Tibial nerve (tissue), 4 donors: ENCODE data around the gene ZNF213. TPM values are rescaled to one million over a fixed set of nuclear protein-coding genes. Genes with fewer than 3 reads are reported as not detected.

Experiments
- DNase-seq, 2 donors: peaks; one replicate each; pipeline ENCODE4 v3.0.0-alpha.2; 2019; ENCODE audit warnings: low spot score in 2 of 2
- H3K27ac ChIP-seq, 4 donors: fragments of 200-600 bp; sonication (generic) in 3 of 4; one replicate each; pipeline ENCODE4 v1.5.1; 2017 to 2019; ENCODE audit warnings: mild to moderate bottlenecking in 1 of 4
- H3K27me3 ChIP-seq, 2 donors: fragments of 200-600 bp; sonication (generic) in 1 of 2; one replicate each; pipeline versions ENCODE4 v1.5.1 to v1.6.0; 2017 to 2019
- H3K36me3 ChIP-seq, 3 donors: fragments of 200-600 bp; sonication (generic); one replicate each; pipeline ENCODE4 v1.5.1; 2018 to 2019
- H3K4me1 ChIP-seq, 4 donors: fragments of 200-600 bp; sonication (generic) in 3 of 4; one replicate each; pipeline ENCODE4 v1.5.1; 2017 to 2019
- H3K4me3 ChIP-seq, 4 donors: fragments of 200-600 bp; sonication (generic) in 3 of 4; one replicate each; pipeline ENCODE4 v1.5.1; 2017 to 2019; ENCODE audit warnings: mild to moderate bottlenecking in 1 of 4, moderate library complexity in 1 of 4
- H3K9me3 ChIP-seq, 4 donors: fragments of 200-600 bp; sonication (generic) in 3 of 4; one replicate each; pipeline ENCODE4 v1.5.1; 2017 to 2019
- EP300 ChIP-seq, 2 donors: sonication (generic); formaldehyde crosslinking; IDR thresholded peaks; one replicate each; pipeline ENCODE4 v1.6.1; 2017; ENCODE audit warnings: antibody characterized with exemption in 2 of 2, mild to moderate bottlenecking in 1 of 2
- POLR2A ChIP-seq, 2 donors: fragments of 450-650 bp; IDR thresholded peaks; one replicate each; pipeline ENCODE4 v1.6.1; 2017; ENCODE audit warnings: antibody characterized with exemption in 2 of 2, mild to moderate bottlenecking in 2 of 2, moderate library complexity in 2 of 2
- WGBS, 2 donors: methylation state at CpG; one replicate each; pipeline ENCODE4 v1.1.5; 2018; 5-methylcytosine and 5-hydroxymethylcytosine counted together
- total RNA-seq, 4 donors: library from RNA; depleted of rRNA; stranded (reverse); fragments of >200 nt; gene quantifications; one replicate each; pipeline ENCODE4 v1.1.0, GENCODE V29; 2016
- TF ChIP-seq, protein P1 (sequence below), 5 experiments: fragments of 200-600 bp in 3 of 5; fragments of 450-650 bp in 2 of 5; sonication (generic) in 3 of 5; IDR thresholded peaks; one replicate each; pipeline ENCODE4 v1.5.1; 2016 to 2019; ENCODE audit warnings: antibody characterized with exemption in 5 of 5, mild to moderate bottlenecking in 3 of 5, moderate library complexity in 2 of 5

The ZNF213 gene
- total RNA-seq, 4 donors from 2014 or later = 7.7 to 17.1 (median 8.9) TPM

DNA sequence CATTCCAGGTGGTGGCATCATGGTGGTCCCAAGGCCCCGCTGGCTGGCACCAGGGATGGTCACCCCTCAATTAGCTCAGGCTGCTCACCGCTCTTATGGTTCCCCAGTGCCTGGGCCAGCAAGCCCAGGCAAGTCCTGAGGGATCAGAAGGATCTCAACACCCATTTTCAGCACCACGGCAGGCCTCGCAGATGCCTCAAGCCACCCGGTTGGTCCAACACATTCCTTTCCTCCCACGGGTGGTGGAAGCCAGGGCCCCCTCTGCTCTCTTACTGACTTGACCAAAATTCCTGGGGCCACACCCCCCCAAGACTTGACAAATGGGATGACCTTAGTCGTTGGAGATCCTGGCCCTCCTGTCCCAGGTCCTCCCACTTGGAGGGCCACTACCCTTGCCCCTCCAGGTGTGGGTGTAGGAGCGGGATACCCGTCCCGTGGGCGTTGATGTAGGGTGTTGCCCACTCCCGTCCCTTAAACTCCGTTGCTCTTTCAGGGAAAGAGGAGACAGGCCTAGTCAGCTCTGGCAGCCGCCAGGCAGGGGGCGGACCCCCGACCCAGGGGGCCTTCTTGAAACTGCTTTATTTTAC lies 16.5 kb upstream of the ZNF213 start:
- no peak overlapping the region for H3K4me3 ChIP-seq
- TF ChIP-seq, protein P1, sequence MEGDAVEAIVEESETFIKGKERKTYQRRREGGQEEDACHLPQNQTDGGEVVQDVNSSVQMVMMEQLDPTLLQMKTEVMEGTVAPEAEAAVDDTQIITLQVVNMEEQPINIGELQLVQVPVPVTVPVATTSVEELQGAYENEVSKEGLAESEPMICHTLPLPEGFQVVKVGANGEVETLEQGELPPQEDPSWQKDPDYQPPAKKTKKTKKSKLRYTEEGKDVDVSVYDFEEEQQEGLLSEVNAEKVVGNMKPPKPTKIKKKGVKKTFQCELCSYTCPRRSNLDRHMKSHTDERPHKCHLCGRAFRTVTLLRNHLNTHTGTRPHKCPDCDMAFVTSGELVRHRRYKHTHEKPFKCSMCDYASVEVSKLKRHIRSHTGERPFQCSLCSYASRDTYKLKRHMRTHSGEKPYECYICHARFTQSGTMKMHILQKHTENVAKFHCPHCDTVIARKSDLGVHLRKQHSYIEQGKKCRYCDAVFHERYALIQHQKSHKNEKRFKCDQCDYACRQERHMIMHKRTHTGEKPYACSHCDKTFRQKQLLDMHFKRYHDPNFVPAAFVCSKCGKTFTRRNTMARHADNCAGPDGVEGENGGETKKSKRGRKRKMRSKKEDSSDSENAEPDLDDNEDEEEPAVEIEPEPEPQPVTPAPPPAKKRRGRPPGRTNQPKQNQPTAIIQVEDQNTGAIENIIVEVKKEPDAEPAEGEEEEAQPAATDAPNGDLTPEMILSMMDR (IDR thresholded peaks at IDR 0.05) = no peak
- no peak for TF ChIP-seq POLR2A (IDR thresholded peaks at IDR 0.05)
- no peak for TF ChIP-seq EP300 (IDR thresholded peaks at IDR 0.05)
- DNase-seq = no peak

DNA sequence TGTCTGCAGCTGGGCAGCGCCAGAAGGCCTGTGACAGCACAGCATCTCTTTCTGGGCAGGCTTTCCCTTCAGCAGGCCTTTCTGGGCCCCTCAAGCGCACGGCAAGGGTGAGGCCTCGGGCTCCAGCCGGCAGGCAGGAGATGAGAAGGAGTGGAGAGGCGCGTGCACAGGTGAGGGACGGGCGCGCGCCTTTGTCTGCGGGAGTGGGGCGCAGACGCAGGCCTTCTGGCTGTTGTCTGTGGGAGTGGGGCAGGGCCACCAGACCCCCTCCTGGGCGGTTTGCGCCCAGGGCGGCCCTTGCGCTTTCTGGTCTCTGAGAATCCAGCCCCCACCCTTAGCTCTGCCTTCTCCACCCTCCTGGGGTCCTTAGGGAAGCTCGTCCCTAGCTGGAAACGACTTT lies 16.0 kb upstream of the ZNF213 start:
- no peak for TF ChIP-seq POLR2A (IDR thresholded peaks at IDR 0.05)
- TF ChIP-seq, protein P1 (IDR thresholded peaks at IDR 0.05) = no peak
- no peak for TF ChIP-seq EP300 (IDR thresholded peaks at IDR 0.05)
- peaks cover 0 to 74% (median 0%) of the 10 kb centered on the region in 3 donors for H3K36me3 ChIP-seq

More for the DNA sequence above, 16.5 kb upstream of the ZNF213 start:
- Histone ChIP-seq H3K27ac (no peak overlapping the region), H3K27me3 (no peaks in the 10 kb centered on the region), H3K36me3 (peaks cover 0 to 75% (median 0%) of the 10 kb centered on the region in 3 donors), H3K4me1 (peaks cover 0 to 17% (median 4%) of the 10 kb centered on the region in 4 donors), H3K9me3 (no peaks in the 10 kb centered on the region)
- WGBS, 2 donors = 82 to 84% methylated on average over 16 of the region's 16 CpGs

DNA sequence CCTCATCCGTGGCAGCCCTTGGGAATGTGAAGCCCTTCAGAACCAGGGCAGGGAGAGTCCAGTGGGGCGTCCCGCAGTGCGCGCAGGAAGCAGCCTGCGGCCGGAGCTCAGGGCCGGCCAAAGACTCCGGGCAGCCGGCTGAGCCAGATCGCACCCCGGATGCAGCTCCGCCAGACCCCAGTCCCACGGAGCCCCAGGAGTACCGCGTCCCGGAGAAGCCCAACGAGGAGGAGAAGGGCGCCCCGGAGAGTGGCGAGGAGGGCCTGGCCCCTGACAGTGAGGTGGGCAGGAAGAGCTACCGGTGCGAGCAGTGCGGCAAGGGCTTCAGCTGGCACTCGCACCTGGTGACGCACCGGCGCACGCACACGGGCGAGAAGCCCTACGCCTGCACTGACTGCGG lies 15.5 kb upstream of the ZNF213 start:
- no peaks in the 10 kb centered on the region for H3K9me3 ChIP-seq
- H3K27me3 ChIP-seq = no peaks in the 10 kb centered on the region
- WGBS, 2 donors = 94 to 95% methylated on average over 32 to 33 of the region's 33 CpGs
- DNase-seq = no peak
- H3K4me1 ChIP-seq = peaks cover 0 to 13% (median 3%) of the 10 kb centered on the region in 4 donors
- no peak overlapping the region for H3K27ac ChIP-seq
- H3K36me3 ChIP-seq = peaks cover 0 to 70% (median 0%) of the 10 kb centered on the region in 3 donors
- TF ChIP-seq EP300 (IDR thresholded peaks at IDR 0.05) = no peak
- TF ChIP-seq, protein P1 (IDR thresholded peaks at IDR 0.05) = no peak
- no peak overlapping the region for H3K4me3 ChIP-seq

More for the DNA sequence above, 16.0 kb upstream of the ZNF213 start:
- no peaks in the 10 kb centered on the region for H3K9me3 ChIP-seq
- no peaks in the 10 kb centered on the region for H3K27me3 ChIP-seq
- WGBS, 2 donors = 91 to 95% methylated on average over 20 of the region's 20 CpGs
- peaks cover 0 to 17% (median 3%) of the 10 kb centered on the region in 4 donors for H3K4me1 ChIP-seq
- no peak overlapping the region for H3K4me3 ChIP-seq
- no peak for DNase-seq
- H3K27ac ChIP-seq = no peak overlapping the region

DNA sequence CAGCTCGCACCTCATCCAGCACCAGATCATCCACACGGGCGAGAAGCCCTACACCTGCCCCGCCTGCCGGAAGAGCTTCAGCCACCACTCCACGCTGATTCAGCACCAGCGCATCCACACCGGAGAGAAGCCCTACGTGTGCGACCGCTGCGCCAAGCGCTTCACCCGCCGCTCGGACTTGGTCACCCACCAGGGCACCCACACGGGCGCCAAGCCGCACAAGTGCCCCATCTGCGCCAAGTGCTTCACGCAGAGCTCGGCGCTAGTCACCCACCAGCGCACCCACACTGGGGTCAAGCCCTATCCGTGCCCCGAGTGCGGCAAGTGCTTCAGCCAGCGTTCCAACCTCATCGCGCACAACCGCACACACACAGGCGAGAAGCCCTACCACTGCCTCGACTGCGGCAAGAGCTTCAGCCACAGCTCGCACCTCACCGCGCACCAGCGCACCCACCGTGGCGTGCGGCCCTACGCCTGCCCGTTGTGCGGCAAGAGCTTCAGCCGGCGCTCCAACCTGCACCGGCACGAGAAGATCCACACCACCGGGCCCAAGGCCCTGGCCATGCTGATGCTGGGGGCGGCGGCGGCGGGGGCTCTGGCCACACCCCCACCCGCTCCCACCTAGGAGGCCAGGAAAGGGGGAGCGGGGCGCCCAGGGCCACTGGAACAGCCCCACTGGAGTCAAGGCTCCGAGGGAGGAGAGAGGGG lies 15.0 kb upstream of the ZNF213 start:
- Histone ChIP-seq H3K4me1 (peaks cover 0 to 9% (median 3%) of the 10 kb centered on the region in 4 donors), H3K27ac (no peak overlapping the region), H3K4me3 (no peak overlapping the region), H3K27me3 (no peaks in the 10 kb centered on the region), H3K9me3 (no peaks in the 10 kb centered on the region), H3K36me3 (peaks cover 0 to 64% (median 0%) of the 10 kb centered on the region in 3 donors)
- 94 to 95% methylated on average over 38 to 57 of the region's 57 CpGs for WGBS, 2 donors
- DNase-seq = no peak
- TF ChIP-seq, protein P1 (IDR thresholded peaks at IDR 0.05) = no peak
- no peak for TF ChIP-seq EP300 (IDR thresholded peaks at IDR 0.05)
- no peak for TF ChIP-seq POLR2A (IDR thresholded peaks at IDR 0.05)

DNA sequence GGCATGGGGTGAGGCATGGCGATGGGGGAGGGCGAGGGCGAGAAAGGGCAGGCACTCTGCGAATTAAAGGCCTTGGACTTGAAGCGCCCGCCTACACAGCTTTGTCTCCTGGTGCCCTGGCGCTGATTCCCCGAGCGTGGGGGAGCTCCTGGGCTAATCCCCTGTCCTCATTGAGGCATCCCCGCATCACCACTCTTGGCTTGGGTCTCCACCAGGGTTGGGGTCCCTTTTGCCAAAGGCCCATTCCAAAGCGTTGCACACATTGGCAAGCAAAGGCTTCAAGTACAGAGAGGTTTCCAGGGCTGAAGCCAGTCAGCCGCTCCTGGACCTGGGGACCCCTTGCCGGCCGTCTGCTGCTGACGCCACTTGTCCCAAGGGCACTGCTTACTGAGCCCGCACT lies 14.4 kb upstream of the ZNF213 start:
- no peak for DNase-seq
- peaks cover 0 to 14% (median 7%) of the 10 kb centered on the region in 4 donors for H3K4me1 ChIP-seq

More for the DNA sequence above, 14.4 kb upstream of the ZNF213 start:
- no peak overlapping the region for H3K27ac ChIP-seq
- H3K9me3 ChIP-seq = no peaks in the 10 kb centered on the region
- WGBS, 2 donors = 82 to 83% methylated on average over 15 of the region's 16 CpGs
- no peaks in the 10 kb centered on the region for H3K27me3 ChIP-seq
- H3K4me3 ChIP-seq = no peak overlapping the region
- H3K36me3 ChIP-seq = peaks cover 0 to 59% (median 0%) of the 10 kb centered on the region in 3 donors
- TF ChIP-seq, protein P1 (IDR thresholded peaks at IDR 0.05) = no peak
- TF ChIP-seq EP300 (IDR thresholded peaks at IDR 0.05) (no peak), POLR2A (IDR thresholded peaks at IDR 0.05) (no peak)
